Testis (tissue), 2 donors: ENCODE data around the gene HLA-A.

Experiments used
- POLR2A ChIP-seq: fragments of 450-650 bp; IDR thresholded peaks from one replicate; pipeline ENCODE4 v1.6.1; 2017; ENCODE audit warnings: antibody characterized with exemption, mild to moderate bottlenecking, moderate library complexity
- TF ChIP-seq, protein P1 (sequence below), 3 experiments: fragments of 450-650 bp in 2 of 3; fragments of 200-600 bp in 1 of 3; sonication (generic) in 1 of 3; IDR thresholded peaks; one replicate each; pipeline ENCODE4 v1.5.1; 2016 to 2019; ENCODE audit warnings: antibody characterized with exemption in 3 of 3, mild to moderate bottlenecking in 2 of 3, moderate library complexity in 1 of 3

DNA sequence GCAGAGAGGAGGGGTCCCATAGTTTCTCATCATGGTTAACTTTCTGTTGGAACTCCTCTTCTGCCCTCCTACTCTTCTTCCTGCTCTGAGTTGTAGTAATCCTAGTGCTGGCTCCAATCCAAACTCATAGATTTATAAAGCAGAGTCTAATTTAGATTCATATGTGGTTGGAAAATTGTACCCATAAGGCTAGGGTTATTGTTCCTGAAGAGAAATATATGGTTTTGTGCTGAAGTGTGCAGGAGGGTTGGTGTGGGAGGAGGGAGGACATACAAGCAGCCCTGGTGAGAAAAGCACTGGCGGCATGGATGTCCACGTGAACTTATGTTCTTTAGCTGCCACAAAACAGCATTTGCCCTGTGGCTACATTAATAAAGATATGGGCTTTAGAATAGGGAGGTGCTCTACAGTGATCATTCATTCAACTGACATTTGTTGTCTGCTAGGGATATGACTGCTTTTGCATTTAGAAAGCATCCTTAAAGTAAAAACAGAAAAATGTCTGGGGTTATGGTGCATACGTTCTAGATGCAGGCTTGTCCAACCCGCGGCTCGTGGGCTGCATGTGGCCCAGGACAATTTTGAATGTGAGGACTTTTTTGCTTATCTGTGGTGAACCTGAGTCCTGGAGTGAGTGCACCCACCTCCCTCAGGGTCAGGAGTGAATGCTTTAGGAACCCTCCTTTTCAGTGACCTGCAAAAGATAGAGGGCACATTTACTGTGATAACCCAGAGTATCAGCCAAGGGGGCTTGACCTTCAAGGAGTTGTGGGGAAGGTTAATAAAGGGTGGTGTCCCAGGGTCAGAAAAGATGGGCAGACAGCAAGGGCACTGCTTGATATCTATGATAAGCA is 4.1 kb downstream of the HLA-A start:
- no peak for TF ChIP-seq POLR2A
- TF ChIP-seq, protein P1, sequence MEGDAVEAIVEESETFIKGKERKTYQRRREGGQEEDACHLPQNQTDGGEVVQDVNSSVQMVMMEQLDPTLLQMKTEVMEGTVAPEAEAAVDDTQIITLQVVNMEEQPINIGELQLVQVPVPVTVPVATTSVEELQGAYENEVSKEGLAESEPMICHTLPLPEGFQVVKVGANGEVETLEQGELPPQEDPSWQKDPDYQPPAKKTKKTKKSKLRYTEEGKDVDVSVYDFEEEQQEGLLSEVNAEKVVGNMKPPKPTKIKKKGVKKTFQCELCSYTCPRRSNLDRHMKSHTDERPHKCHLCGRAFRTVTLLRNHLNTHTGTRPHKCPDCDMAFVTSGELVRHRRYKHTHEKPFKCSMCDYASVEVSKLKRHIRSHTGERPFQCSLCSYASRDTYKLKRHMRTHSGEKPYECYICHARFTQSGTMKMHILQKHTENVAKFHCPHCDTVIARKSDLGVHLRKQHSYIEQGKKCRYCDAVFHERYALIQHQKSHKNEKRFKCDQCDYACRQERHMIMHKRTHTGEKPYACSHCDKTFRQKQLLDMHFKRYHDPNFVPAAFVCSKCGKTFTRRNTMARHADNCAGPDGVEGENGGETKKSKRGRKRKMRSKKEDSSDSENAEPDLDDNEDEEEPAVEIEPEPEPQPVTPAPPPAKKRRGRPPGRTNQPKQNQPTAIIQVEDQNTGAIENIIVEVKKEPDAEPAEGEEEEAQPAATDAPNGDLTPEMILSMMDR (IDR thresholded peaks at IDR 0.05) = no peak
